ENCODE data around the gene KPNA4.

DNA sequence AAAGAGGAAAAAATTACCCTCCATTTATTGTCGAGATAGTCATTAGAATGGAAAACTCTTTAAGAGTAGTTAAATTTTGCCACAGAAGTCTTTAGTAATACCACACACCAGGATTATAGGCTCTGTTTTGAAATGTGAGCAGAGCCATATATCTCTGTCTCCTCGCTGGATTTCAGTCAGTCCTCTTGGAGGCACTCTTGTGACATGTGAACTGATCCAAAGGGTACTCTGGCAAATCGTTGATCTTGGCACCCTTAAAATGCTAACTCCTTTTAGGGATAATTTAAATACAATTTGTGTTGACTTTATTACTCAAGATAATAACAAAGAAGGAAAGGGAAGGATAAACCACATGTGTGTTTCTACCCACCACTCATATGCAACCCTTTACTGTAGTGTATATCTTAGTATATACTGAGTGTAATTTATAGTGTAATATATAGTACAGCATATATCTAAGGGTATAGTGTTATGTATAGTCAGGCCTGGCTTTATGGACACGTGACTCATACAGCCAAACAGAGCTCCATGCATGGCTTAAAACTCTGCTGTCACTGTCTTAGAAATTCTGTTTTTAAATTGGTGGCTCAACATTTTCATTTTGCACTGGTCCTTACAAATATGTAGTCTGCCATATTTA lies 12.3 kb upstream of the KPNA4 start:
- TF ChIP-seq, protein P1, sequence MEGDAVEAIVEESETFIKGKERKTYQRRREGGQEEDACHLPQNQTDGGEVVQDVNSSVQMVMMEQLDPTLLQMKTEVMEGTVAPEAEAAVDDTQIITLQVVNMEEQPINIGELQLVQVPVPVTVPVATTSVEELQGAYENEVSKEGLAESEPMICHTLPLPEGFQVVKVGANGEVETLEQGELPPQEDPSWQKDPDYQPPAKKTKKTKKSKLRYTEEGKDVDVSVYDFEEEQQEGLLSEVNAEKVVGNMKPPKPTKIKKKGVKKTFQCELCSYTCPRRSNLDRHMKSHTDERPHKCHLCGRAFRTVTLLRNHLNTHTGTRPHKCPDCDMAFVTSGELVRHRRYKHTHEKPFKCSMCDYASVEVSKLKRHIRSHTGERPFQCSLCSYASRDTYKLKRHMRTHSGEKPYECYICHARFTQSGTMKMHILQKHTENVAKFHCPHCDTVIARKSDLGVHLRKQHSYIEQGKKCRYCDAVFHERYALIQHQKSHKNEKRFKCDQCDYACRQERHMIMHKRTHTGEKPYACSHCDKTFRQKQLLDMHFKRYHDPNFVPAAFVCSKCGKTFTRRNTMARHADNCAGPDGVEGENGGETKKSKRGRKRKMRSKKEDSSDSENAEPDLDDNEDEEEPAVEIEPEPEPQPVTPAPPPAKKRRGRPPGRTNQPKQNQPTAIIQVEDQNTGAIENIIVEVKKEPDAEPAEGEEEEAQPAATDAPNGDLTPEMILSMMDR (IDR thresholded peaks at IDR 0.05; ENCODE audit: borderline replicate concordance, extremely low read depth, low read length, poor library complexity, severe bottlenecking) = peak; percentile 28
- TF ChIP-seq EZH2 (IDR thresholded peaks at IDR 0.05; ENCODE audit: borderline replicate concordance, low read depth, low read length, severe bottlenecking) = no peak
